Measurements from ENCODE around the gene CNOT6.

CNOT6 gene

DNA sequence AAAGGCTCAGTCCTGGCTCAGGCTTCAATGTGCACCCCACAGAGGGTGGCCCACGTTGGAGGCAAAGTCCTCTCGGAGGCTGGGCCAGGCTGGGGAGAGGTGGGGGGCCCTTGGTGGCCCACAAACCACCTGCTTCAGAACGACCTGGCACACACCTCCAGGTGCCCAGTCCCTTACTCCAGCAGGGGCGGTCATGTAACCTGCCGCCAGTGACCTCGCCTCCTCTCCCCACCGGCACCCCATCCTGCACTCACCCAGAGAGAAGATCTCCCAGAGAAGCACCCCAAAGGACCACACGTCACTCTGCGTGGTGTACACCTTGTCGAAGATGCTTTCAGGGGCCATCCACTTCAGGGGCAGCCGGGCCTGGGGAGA, 119.6 kb downstream of the CNOT6 start:
- in situ Hi-C loops (cut with MboI; ENCODE audit: low sequenced_read_pairs), result no loop called here

DNA sequence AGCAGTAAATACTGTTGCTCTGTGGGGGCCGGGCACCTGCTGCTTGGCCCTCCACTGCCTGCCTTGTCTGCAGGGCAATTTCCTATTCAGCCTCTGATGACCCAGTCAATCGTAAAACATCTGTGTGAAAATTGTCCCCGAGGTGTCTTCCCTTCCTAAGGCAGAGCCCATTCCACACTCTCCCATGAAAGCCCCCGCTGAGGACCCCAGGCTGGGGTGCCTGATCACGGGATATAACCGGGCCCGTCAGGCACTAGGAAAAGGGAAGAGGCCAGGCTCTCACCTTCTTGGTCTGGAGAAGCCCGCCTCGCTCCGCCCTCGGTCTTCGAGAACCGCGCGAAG, 124.3 kb downstream of the CNOT6 start:
- in situ Hi-C loops (cut with MboI; ENCODE audit: low sequenced_read_pairs), result no loop called here

GRCh38 chr5:180618829-180619562, 124.8 kb downstream of the CNOT6 start:
- in situ Hi-C loops (cut with MboI; ENCODE audit: low sequenced_read_pairs), result no loop called here

DNA sequence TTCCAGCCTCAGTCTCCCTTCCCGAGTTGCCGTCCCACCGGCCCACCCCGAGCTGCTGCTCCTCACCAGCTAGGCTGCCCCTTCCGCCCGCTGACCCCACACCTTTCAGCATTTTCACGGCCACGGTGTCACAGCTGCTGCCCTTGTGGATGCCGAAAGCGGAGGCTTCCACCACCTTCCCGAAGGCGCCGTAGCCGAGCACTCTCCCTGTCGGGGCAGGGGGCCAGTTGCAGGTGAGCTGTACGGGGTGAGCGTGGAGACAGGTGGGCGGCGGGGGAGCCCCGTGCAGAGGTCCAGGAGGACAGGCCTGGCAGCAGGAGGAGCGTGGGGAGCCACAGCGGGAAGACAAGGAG, 125.4 kb downstream of the CNOT6 start:
- in situ Hi-C loops (cut with MboI; ENCODE audit: low sequenced_read_pairs), result no loop called here

DNA sequence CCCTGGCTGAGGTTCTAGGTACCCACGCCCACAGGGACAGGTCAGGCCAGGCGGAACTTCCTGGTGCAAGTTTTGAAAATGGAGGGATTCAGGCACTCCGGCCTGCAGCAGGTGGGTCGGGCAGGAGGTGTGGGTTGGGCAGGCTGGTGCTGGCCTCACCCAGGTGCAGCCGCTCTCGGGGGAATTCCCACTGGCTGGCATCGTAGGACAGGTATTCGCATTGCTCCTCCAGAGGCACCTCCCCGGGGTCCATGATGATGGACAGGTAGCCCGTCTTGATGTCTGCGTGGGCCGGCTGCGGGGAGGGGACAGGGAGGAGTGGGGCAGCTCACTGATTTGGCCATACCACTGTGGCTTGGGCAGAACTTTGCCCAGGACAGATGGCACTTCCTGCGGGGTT, 125.8 kb downstream of the CNOT6 start:
- in situ Hi-C loops (cut with MboI; ENCODE audit: low sequenced_read_pairs), result no loop called here

GRCh38 chr5:180621311-180621710, 127.1 kb downstream of the CNOT6 start:
- in situ Hi-C loops (cut with MboI; ENCODE audit: low sequenced_read_pairs), result no loop called here

DNA sequence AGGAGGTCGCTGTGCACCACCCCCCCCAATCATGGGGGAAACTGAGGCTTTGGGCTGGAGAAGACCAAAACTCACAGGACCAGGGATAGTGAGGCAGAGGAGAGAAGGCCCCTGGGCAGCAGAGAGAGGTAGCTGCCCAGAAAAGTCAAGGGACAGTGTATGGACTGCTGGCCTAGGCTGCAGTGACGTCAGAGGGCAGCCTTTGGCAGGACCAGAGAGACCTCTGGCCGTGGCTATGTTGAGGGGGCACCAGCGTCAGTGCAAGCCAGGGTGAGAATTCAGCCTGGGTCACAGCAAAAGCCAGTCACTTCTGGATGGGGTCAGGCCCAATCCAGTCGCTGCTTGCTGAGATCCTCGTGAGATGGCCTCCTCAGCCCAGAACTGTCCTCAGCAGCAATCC, 128.7 kb downstream of the CNOT6 start:
- in situ Hi-C loops (cut with MboI; ENCODE audit: low sequenced_read_pairs), result no loop called here

GRCh38 chr5:180623411-180623834, 129.2 kb downstream of the CNOT6 start:
- in situ Hi-C loops (cut with MboI; ENCODE audit: low sequenced_read_pairs), result no loop called here

GRCh38 chr5:180623844-180624243, 129.7 kb downstream of the CNOT6 start:
- in situ Hi-C loops (cut with MboI; ENCODE audit: low sequenced_read_pairs), result no loop called here

DNA sequence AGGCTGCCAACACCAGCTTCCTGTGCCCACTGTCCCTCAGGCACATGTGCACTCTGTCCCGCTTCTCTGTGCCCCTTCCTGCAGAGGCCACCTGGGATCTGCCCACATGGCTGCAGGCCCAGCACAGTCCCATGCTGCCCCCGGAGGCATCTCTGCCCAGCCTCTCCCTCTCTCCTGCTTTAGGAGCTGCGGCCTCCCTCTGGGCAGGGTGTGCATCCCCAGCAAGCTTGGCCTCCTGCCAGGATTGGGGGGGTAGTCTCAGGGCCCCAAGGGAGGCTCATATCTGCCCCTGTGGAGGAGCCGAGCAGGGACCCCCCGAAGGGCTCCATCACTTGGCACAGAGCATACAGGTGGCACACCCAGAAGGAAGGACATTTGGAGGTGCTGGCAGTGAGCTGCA, 130.4 kb downstream of the CNOT6 start:
- in situ Hi-C loops (cut with MboI; ENCODE audit: low sequenced_read_pairs), result no loop called here

DNA sequence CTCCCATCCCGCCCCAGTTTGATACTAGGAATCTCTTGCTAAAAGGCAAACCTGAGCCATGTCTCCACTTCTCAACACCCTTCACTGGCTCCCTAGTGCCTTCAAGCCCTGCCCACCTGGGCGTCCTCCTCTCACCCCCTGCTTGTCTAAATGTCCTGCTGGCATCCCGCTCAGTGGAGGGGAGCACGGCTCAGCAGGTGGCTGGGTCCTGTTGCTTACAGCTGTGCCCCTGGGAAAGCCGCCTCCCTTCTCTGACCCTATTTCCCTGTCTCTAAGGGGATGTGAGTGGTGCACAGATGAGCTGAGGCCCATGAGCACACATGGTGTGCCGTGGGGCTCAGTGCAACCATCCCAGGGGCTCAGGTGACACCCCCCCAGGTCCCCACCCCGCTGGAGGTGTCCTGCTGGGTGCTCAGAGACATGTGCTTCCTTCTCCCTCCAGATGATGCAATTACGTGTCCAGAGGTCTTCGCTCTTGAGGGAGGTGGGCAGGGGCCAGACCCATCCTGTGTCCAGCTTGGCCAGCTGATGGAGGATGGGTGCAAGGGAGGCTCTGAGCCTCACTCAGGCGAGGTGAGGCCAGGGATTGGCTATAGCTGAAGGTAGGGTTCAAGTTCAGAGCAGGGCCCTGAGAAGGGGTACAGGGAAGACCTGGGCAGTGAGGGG, 131.1 kb downstream of the CNOT6 start:
- in situ Hi-C loops (cut with MboI; ENCODE audit: low sequenced_read_pairs), result no loop called here

DNA sequence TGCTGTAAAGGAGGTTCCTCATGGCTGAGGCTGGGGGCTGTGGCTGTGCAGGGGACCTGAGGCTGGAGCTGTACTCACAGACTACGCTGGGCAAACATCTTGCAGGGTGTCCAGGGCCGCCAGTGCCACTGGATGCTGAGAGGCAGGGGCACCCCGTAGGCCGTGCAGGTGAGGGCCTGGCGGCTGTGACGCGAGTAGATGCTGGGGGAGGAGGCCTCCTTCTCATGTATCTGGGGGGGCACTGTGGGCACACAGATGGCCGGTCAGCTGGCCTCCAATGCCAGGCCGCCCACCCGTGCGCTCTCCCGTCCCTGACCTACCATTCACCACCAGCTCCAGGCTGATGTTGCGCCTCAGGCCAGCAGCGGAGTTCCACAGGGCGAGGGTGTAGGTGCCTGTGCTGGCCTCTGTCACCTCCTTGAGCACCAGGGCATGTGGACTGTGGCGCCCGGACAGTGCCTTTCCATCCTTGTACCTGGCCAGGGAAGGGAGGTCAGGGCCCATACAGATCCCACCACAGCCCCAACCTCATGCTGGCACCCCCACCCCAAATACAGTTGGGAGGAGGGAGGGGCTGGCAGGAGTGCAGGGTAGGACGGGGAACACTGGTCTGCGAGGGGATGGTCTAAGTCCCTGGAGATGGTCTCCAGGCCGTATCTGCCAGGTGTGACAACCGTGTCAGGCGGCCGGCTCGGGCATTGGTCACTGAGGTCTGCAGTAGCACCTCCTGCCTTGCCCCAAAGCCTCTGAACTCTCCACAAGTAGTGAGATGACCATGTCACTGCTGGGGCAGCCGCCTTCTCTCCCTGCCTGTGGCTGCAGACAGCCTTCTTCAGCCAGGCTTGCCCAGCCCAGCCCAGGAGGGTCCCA, 131.8 kb downstream of the CNOT6 start:
- in situ Hi-C loops (cut with MboI; ENCODE audit: low sequenced_read_pairs), result no loop called here

DNA sequence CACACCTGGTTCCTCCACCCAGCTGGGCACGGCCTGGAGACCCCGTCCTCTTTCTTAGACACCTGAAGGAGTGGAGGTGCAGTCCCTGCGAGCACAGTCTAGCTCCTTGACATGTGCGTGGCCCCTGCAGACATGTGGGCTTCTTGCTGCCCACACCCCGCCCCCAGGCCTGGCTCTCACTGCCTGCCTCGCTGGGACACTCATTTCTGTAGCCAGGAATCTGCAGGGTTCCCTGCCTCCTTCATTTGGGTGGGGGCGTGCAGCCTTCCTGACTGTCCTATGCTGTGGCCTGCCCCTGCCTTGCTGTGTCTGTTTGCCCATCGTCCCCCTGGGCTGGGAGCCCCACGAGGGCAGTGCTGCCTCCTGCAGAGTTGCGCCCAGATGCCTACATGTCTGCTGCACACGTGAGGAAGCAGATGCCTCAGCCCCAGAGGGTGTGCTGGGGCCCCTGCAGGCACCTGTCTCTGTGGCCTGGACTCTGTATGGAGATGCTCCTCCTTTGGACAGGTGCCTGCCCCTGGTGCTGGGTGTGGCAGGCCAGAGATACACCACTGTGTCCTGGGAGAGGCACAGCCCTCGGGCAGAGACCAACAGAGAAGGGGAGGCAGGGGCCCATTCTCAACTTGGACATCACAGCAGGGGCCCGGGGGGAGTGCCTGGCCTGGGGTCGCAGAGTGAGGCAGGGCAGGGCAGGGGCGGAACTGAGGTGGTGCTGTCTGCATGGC, 132.6 kb downstream of the CNOT6 start:
- in situ Hi-C loops (cut with MboI; ENCODE audit: low sequenced_read_pairs), result no loop called here

DNA sequence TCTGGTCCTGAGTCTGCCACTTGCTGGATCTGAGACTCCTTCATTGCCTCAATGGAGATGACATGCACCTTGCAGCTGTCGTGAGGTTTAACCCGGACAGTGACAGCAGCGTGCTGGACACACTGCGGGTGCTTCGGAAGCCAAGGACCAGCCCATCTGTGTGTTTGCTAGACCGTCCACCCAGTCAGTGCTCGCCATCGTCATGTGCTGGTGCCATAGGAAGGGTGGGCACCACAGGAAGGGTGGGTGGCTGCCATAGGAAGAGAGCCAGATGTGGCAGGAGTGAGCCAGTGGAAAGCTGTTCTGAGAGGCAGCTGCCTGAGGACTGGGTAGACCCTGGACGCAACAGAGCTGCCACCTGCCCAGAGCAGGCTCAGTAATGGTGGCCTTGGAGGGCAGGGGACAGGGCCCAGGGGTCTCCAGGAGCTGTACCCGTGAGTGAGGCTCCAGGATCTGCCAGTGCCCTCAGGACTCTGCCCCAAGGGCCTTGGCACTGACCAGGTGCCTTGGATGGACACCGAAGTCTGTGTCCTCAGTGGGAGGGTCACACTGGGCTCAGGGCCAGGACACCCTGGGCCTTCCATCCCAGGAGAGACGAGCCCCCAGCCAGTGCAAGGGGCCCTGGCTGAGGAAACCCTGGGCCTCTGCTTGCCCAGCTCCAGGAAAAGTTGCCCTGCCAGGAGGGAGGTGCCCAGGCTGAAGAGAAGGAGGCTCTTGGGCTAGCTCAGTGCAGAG, 133.4 kb downstream of the CNOT6 start:
- in situ Hi-C loops (cut with MboI; ENCODE audit: low sequenced_read_pairs), result no loop called here
